ENCODE measurements around the gene RFC5.

RFC5 gene

DNA sequence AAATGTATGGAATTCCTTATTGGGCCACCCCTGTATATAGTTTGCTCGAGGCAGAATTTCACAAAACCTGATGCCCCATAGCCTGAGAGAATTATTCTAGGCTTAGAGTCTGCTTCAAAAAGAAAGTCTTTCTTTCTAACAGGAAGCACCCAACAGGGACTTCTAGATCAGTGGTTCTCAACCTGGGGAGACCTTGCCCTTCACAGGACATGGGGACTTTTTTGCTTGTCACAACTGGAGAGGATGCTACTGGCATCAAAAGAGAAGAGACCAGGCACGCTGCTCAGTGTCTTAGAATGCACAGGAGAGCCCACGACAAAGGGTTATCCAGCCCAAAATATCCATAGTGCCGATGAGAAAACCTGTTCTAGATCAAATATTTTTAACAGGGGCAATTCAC is 25.6 kb downstream of the RFC5 start:
- no CpG with 5 or more reads among the region's 4 CpGs for WGBS (ENCODE audit: extremely low coverage, insufficient coverage, insufficient read length)
- H4K8ac ChIP-seq (ENCODE audit: low read depth, low read length), result no peak overlapping the region
- no peak overlapping the region for H3K23ac ChIP-seq (ENCODE audit: low read length)

DNA sequence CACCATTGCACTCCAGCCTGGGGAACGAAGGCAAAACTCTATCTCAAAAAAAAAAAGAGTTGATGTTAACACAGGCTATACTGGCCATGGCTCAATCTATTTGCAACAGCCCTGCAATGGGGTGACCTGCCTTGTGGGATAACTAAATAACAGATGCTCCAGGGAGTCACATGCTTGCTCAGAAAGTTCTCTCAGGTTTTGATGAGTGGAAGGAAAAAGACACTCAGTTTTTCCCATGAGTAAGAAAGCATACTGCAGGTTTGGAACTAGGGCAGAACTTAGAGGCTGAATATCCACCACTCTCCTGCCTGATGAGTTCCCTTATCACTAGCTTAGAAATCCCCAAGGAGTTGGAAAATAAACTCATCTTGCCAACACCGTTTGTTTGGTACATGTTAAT is 27.6 kb downstream of the RFC5 start:
- Histone ChIP-seq H2AFZ (ENCODE audit: insufficient read depth, low read length, poor library complexity) (no peak overlapping the region), H3K4me2 (ENCODE audit: low read length) (no peak overlapping the region), H4K8ac (ENCODE audit: low read depth, low read length) (no peak overlapping the region), H3K9me3 (ENCODE audit: insufficient read depth, low read depth, low read length) (peaks cover 3% of the 10 kb centered on the region), H2BK12ac (ENCODE audit: low read length) (no peak overlapping the region), H3K79me1 (ENCODE audit: low read length) (no peaks in the 10 kb centered on the region), H2AK5ac (ENCODE audit: low read length) (no peak overlapping the region), H3K27ac (ENCODE audit: low read depth, low read length) (no peak overlapping the region), H3K4me3 (ENCODE audit: low read depth, low read length) (no peak overlapping the region), H3K18ac (ENCODE audit: low read length) (no peak overlapping the region), H3K9ac (ENCODE audit: low read length) (no peak overlapping the region), H3K14ac (ENCODE audit: low read length) (no peak overlapping the region), H3K79me2 (ENCODE audit: control insufficient read depth, insufficient read depth, low read length, poor library complexity) (no peaks in the 10 kb centered on the region), H3K27me3 (ENCODE audit: insufficient read depth, low read length) (no peaks in the 10 kb centered on the region), H3K36me3 (ENCODE audit: control insufficient read depth in 1 of 2, insufficient read depth in 2 of 2, low read length in 2 of 2) (peaks cover 35 to 40% of the 10 kb centered on the region in 2 experiments), H2BK5ac (ENCODE audit: low read depth, low read length, poor library complexity) (no peak overlapping the region), H3K4me1 (ENCODE audit: control insufficient read depth in 1 of 2, insufficient read depth in 2 of 2, low read length in 2 of 2) (no peaks in the 10 kb centered on the region), H4K12ac (ENCODE audit: low read depth, low read length) (no peak overlapping the region), H3K23ac (ENCODE audit: low read length) (no peak overlapping the region), H4K91ac (ENCODE audit: low read depth, low read length) (no peak overlapping the region), H3K4ac (ENCODE audit: low read depth, low read length) (no peak overlapping the region), H2BK120ac (ENCODE audit: insufficient read depth, low read length, poor library complexity) (no peak overlapping the region)
- WGBS (ENCODE audit: extremely low coverage, insufficient coverage, insufficient read length), result no CpG with 5 or more reads among the region's 2 CpGs
- DNase-seq, result no peak

More for the DNA sequence above, 25.6 kb downstream of the RFC5 start:
- H3K79me1 ChIP-seq (ENCODE audit: low read length), result no peaks in the 10 kb centered on the region
- H3K4me1 ChIP-seq (ENCODE audit: control insufficient read depth in 1 of 2, insufficient read depth in 2 of 2, low read length in 2 of 2), result no peaks in the 10 kb centered on the region
- no peak overlapping the region for H4K12ac ChIP-seq (ENCODE audit: low read depth, low read length)
- H2AFZ ChIP-seq (ENCODE audit: insufficient read depth, low read length, poor library complexity), result no peak overlapping the region
- H3K27me3 ChIP-seq (ENCODE audit: insufficient read depth, low read length), result no peaks in the 10 kb centered on the region
- DNase-seq, result peak in 1 of 2 donors; percentile 58
- no peak overlapping the region for H2AK5ac ChIP-seq (ENCODE audit: low read length)
- no peak overlapping the region for H2BK5ac ChIP-seq (ENCODE audit: low read depth, low read length, poor library complexity)
- H3K4ac ChIP-seq (ENCODE audit: low read depth, low read length), result no peak overlapping the region
- H3K36me3 ChIP-seq (ENCODE audit: control insufficient read depth in 1 of 2, insufficient read depth in 2 of 2, low read length in 2 of 2), result peaks cover 37 to 47% of the 10 kb centered on the region in 2 experiments
- no peak overlapping the region for H2BK120ac ChIP-seq (ENCODE audit: insufficient read depth, low read length, poor library complexity)
- no peak overlapping the region for H2BK12ac ChIP-seq (ENCODE audit: low read length)
- no peak overlapping the region for H3K14ac ChIP-seq (ENCODE audit: low read length)
- H4K91ac ChIP-seq (ENCODE audit: low read depth, low read length), result no peak overlapping the region
- H3K18ac ChIP-seq (ENCODE audit: low read length), result no peak overlapping the region
- H3K4me3 ChIP-seq (ENCODE audit: low read depth, low read length), result no peak overlapping the region
- H3K79me2 ChIP-seq (ENCODE audit: control insufficient read depth, insufficient read depth, low read length, poor library complexity), result no peaks in the 10 kb centered on the region
- H3K4me2 ChIP-seq (ENCODE audit: low read length), result no peak overlapping the region
- H3K9ac ChIP-seq (ENCODE audit: low read length), result no peak overlapping the region
- peaks cover 3% of the 10 kb centered on the region for H3K9me3 ChIP-seq (ENCODE audit: insufficient read depth, low read depth, low read length)
- no peak overlapping the region for H3K27ac ChIP-seq (ENCODE audit: low read depth, low read length)

DNA sequence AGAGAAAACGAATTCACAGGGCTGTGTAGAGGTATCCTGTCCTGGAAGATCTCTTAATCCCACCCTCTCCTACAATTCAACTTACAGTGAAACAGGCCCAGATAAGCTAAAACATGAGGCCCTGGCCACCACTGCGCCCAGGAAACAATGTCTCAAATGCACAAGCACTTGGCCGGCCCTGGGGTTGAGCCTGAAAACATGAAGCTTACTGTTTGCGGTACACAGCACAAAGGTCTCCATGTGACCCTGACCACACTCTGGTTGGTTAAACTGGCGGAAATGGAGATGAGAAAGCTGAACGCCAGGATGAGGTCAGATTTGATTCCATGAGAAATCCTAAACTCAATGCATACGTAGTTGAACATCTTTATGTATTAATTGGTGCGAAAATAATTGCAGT is 28.1 kb downstream of the RFC5 start:
- Histone ChIP-seq H3K4me2 (ENCODE audit: low read length) (no peak overlapping the region), H4K91ac (ENCODE audit: low read depth, low read length) (no peak overlapping the region), H2AK5ac (ENCODE audit: low read length) (no peak overlapping the region), H3K79me1 (ENCODE audit: low read length) (no peaks in the 10 kb centered on the region), H3K79me2 (ENCODE audit: control insufficient read depth, insufficient read depth, low read length, poor library complexity) (no peaks in the 10 kb centered on the region), H3K4me1 (ENCODE audit: control insufficient read depth in 1 of 2, insufficient read depth in 2 of 2, low read length in 2 of 2) (no peaks in the 10 kb centered on the region), H3K23ac (ENCODE audit: low read length) (no peak overlapping the region), H3K4ac (ENCODE audit: low read depth, low read length) (no peak overlapping the region), H4K12ac (ENCODE audit: low read depth, low read length) (no peak overlapping the region), H3K27ac (ENCODE audit: low read depth, low read length) (no peak overlapping the region), H2AFZ (ENCODE audit: insufficient read depth, low read length, poor library complexity) (no peak overlapping the region), H3K4me3 (ENCODE audit: low read depth, low read length) (no peak overlapping the region), H3K27me3 (ENCODE audit: insufficient read depth, low read length) (no peaks in the 10 kb centered on the region), H4K8ac (ENCODE audit: low read depth, low read length) (no peak overlapping the region), H3K9ac (ENCODE audit: low read length) (no peak overlapping the region), H3K9me3 (ENCODE audit: insufficient read depth, low read depth, low read length) (peaks cover 3% of the 10 kb centered on the region), H3K18ac (ENCODE audit: low read length) (no peak overlapping the region), H3K36me3 (ENCODE audit: control insufficient read depth in 1 of 2, insufficient read depth in 2 of 2, low read length in 2 of 2) (peaks cover 35 to 39% of the 10 kb centered on the region in 2 experiments), H2BK12ac (ENCODE audit: low read length) (no peak overlapping the region), H2BK120ac (ENCODE audit: insufficient read depth, low read length, poor library complexity) (no peak overlapping the region), H3K14ac (ENCODE audit: low read length) (no peak overlapping the region), H2BK5ac (ENCODE audit: low read depth, low read length, poor library complexity) (no peak overlapping the region)
- WGBS (ENCODE audit: extremely low coverage, insufficient coverage, insufficient read length), result no CpG with 5 or more reads among the region's 8 CpGs
- no peak for DNase-seq

DNA sequence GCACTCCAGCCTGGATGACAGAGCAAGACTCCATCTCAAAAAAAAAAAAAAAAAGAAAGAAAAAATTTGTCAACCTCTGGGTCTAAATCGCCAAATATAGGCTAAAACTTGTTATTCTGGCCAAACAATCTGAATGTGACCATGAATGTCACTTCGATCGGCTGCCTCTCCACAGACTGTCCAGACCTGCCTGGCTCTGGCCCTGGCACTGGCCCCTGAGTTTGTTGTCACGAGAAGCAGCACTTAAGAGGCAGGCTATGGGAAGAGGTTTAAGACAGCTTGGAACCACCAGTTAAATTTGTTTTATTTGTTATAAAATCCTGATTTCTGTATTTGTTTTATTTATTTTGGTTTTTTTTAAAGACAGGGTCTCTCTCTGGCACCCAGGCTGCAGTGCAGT is 29.9 kb downstream of the RFC5 start:
- Histone ChIP-seq H2BK5ac (ENCODE audit: low read depth, low read length, poor library complexity) (no peak overlapping the region), H4K8ac (ENCODE audit: low read depth, low read length) (no peak overlapping the region), H3K9me3 (ENCODE audit: insufficient read depth, low read depth, low read length) (peaks cover 3% of the 10 kb centered on the region), H2AFZ (ENCODE audit: insufficient read depth, low read length, poor library complexity) (no peak overlapping the region), H3K18ac (ENCODE audit: low read length) (no peak overlapping the region), H3K79me2 (ENCODE audit: control insufficient read depth, insufficient read depth, low read length, poor library complexity) (no peaks in the 10 kb centered on the region), H2BK12ac (ENCODE audit: low read length) (no peak overlapping the region), H4K12ac (ENCODE audit: low read depth, low read length) (no peak overlapping the region), H3K36me3 (ENCODE audit: control insufficient read depth in 1 of 2, insufficient read depth in 2 of 2, low read length in 2 of 2) (peaks cover 31 to 33% of the 10 kb centered on the region in 2 experiments), H2BK120ac (ENCODE audit: insufficient read depth, low read length, poor library complexity) (no peak overlapping the region), H4K91ac (ENCODE audit: low read depth, low read length) (no peak overlapping the region), H3K4me1 (ENCODE audit: control insufficient read depth in 1 of 2, insufficient read depth in 2 of 2, low read length in 2 of 2) (no peaks in the 10 kb centered on the region), H2AK5ac (ENCODE audit: low read length) (no peak overlapping the region), H3K79me1 (ENCODE audit: low read length) (no peaks in the 10 kb centered on the region), H3K14ac (ENCODE audit: low read length) (no peak overlapping the region), H3K4me3 (ENCODE audit: low read depth, low read length) (no peak overlapping the region), H3K4ac (ENCODE audit: low read depth, low read length) (no peak overlapping the region), H3K9ac (ENCODE audit: low read length) (no peak overlapping the region), H3K27ac (ENCODE audit: low read depth, low read length) (no peak overlapping the region), H3K23ac (ENCODE audit: low read length) (no peak overlapping the region), H3K27me3 (ENCODE audit: insufficient read depth, low read length) (no peaks in the 10 kb centered on the region), H3K4me2 (ENCODE audit: low read length) (no peak overlapping the region)
- DNase-seq, result no peak
- WGBS (ENCODE audit: extremely low coverage, insufficient coverage, insufficient read length), result no CpG with 5 or more reads among the region's 4 CpGs

Measured in trophoblast cell (in vitro differentiated cells and primary cell).